ENCODE data around the gene ELF1.

The ELF1 gene

DNA sequence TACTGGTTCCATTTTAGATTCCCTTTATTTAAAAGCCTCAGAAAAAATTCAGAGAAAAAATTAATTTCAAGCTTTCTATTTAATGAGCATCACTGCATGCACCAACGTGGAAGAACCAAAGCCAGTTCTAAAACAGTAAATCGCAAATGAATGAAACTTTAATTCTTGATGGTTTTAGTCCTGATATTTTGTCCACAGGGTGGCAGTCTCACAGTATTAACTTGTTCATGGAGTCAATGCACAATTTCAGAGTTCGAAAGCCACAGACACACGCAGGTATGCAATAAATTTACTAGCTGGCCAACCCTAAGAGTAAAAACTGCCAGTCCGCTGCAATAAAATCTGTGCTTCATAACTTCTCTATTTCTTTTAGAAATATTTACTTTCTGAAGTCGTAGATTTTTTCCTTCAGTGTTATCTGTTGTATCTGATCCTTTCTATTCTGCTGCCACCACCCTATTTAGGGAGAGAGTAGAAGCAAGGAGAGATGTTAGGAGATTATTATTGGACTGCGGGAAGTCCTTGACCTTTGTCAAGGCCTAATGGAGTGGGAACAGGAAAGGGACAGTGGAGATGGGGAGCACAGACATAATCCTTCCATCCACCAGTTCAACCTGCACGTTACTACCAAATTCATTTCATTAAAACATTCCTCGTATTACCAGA, 35.2 kb upstream of the ELF1 start:
- Histone ChIP-seq H3K9me3 (ENCODE audit: control insufficient read depth, low read length) (no peaks in the 10 kb centered on the region), H2AFZ (no peak overlapping the region), H3K79me2 (peaks cover 46% of the 10 kb centered on the region), H3K4me3 (ENCODE audit: low read depth, low read length) (no peak overlapping the region), H3K27ac (peak overlapping the region; percentile 1), H3K4me1 (no peaks in the 10 kb centered on the region), H3K36me3 (ENCODE audit: control insufficient read depth, insufficient read depth, low read length) (no peaks in the 10 kb centered on the region), H3K27me3 (ENCODE audit: control insufficient read depth, insufficient read depth, low read length) (no peaks in the 10 kb centered on the region), H3K9ac (no peak overlapping the region), H3K4me2 (ENCODE audit: low read length) (no peak overlapping the region)
- TF ChIP-seq, protein P1, sequence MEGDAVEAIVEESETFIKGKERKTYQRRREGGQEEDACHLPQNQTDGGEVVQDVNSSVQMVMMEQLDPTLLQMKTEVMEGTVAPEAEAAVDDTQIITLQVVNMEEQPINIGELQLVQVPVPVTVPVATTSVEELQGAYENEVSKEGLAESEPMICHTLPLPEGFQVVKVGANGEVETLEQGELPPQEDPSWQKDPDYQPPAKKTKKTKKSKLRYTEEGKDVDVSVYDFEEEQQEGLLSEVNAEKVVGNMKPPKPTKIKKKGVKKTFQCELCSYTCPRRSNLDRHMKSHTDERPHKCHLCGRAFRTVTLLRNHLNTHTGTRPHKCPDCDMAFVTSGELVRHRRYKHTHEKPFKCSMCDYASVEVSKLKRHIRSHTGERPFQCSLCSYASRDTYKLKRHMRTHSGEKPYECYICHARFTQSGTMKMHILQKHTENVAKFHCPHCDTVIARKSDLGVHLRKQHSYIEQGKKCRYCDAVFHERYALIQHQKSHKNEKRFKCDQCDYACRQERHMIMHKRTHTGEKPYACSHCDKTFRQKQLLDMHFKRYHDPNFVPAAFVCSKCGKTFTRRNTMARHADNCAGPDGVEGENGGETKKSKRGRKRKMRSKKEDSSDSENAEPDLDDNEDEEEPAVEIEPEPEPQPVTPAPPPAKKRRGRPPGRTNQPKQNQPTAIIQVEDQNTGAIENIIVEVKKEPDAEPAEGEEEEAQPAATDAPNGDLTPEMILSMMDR (IDR thresholded peaks at IDR 0.05), result peak; percentile 29

DNA sequence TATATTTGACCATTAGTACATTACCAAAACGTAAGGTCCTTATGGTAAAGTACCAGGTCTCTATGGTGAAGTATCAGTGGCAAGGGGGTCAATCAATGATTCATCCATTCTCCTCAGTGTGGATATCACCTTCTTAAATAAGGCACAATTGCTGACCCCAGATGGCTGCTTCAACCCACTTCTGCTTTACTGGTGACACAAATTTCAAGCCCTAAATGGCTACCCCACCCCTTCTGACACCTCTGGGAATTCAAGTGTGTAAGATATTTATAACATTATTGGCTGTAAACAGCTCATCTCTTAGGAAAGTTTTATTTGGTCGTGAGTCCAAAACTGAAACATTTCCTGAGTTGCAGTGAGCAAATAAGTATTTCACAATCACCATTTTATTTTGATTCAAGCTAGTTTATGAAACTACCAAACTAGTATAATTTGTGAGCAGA, 34.3 kb upstream of the ELF1 start:
- Histone ChIP-seq H3K4me2 (ENCODE audit: low read length) (no peak overlapping the region), H3K9me3 (ENCODE audit: control insufficient read depth, low read length) (no peaks in the 10 kb centered on the region), H3K27ac (peak overlapping the region; percentile 1), H3K36me3 (ENCODE audit: control insufficient read depth, insufficient read depth, low read length) (no peaks in the 10 kb centered on the region), H3K27me3 (ENCODE audit: control insufficient read depth, insufficient read depth, low read length) (no peaks in the 10 kb centered on the region), H3K4me1 (no peaks in the 10 kb centered on the region), H3K79me2 (peaks cover 50% of the 10 kb centered on the region), H2AFZ (no peak overlapping the region), H3K4me3 (ENCODE audit: low read depth, low read length) (no peak overlapping the region), H3K9ac (no peak overlapping the region)
- TF ChIP-seq, protein P1 (IDR thresholded peaks at IDR 0.05), result no peak

DNA sequence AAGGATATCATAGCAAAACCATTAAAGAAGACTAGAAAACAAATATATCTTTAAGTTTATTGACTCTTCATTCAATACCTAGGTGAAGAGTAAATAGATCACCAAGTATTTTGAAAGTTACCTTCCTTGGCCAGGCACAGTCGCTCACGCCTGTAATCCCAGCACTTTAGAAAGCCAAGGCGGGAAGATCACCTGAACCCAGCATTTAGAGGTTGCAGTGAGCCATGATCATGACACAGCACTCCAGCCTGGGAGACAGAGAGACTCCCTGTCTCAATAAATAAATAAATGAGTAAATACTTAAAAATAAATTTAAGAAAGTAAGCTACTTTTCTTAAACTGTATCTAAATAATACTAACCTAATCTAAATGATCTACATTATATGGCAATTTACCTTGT, 33.3 kb upstream of the ELF1 start:
- H3K79me2 ChIP-seq, result peaks cover 51% of the 10 kb centered on the region
- H2AFZ ChIP-seq, result no peak overlapping the region
- no peaks in the 10 kb centered on the region for H3K4me1 ChIP-seq
- no peaks in the 10 kb centered on the region for H3K27me3 ChIP-seq (ENCODE audit: control insufficient read depth, insufficient read depth, low read length)
- TF ChIP-seq, protein P1 (IDR thresholded peaks at IDR 0.05), result no peak
- H3K9ac ChIP-seq, result no peak overlapping the region
- no peaks in the 10 kb centered on the region for H3K9me3 ChIP-seq (ENCODE audit: control insufficient read depth, low read length)
- H3K4me3 ChIP-seq (ENCODE audit: low read depth, low read length), result no peak overlapping the region
- H3K36me3 ChIP-seq (ENCODE audit: control insufficient read depth, insufficient read depth, low read length), result no peaks in the 10 kb centered on the region
- no peak overlapping the region for H3K27ac ChIP-seq
- no peak overlapping the region for H3K4me2 ChIP-seq (ENCODE audit: low read length)

DNA sequence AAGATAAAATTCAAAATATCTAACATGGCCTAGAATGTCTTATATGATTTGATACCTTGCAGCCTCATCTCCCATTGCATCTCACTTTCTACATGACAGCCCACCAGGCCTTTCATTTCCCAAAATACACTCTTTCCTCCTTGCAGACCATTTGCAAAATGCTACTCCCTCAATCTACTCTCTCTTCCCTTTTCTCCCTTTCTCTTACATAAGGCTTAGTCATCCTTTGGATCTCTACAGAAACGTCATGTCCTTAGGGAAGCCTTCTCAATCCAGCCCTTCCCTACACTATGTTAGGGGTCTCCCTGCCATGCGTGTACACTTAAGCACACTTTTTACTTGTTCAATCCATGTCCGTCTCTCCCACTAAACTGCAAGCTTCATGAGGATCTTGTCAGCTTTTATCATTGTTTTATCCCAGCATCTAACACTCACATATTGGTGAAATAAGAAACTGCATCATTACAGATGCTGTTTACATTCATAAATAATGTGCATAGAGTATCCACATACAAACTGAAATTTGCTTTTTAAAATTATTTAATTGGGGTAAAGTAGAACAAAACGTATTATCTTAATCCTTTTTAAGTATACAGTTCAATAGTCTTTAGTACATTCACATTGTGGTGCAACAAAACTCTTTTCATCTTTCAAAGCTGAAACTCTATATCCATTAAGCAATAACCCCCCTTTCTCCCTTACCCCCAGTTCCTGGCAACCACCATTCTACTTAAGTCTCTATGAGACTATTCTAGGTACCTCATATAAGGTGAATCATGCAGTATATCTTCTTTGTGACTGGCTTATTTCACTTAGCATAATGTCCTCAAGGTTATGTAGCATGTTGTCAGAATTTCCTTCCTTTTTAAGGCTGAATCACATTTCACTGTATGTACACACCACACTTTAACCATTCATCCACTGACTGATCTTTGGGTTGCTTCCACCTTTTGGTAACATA, 30.6 kb upstream of the ELF1 start:
- Histone ChIP-seq H3K9me3 (ENCODE audit: control insufficient read depth, low read length) (no peaks in the 10 kb centered on the region), H3K4me1 (no peaks in the 10 kb centered on the region)
- TF ChIP-seq, protein P1 (IDR thresholded peaks at IDR 0.05), result no peak

More for the DNA sequence above, 30.6 kb upstream of the ELF1 start:
- no peak overlapping the region for H3K27ac ChIP-seq
- peaks cover 56% of the 10 kb centered on the region for H3K79me2 ChIP-seq
- H2AFZ ChIP-seq, result no peak overlapping the region
- no peak overlapping the region for H3K4me3 ChIP-seq (ENCODE audit: low read depth, low read length)
- H3K36me3 ChIP-seq (ENCODE audit: control insufficient read depth, insufficient read depth, low read length), result no peaks in the 10 kb centered on the region
- H3K4me2 ChIP-seq (ENCODE audit: low read length), result no peak overlapping the region
- no peaks in the 10 kb centered on the region for H3K27me3 ChIP-seq (ENCODE audit: control insufficient read depth, insufficient read depth, low read length)
- H3K9ac ChIP-seq, result no peak overlapping the region

Measured in parathyroid adenoma (tissue), 2 donors.